ENCODE measurements around the gene TNFRSF8. TPM values are rescaled to one million over a fixed set of nuclear protein-coding genes. Genes with fewer than 3 reads are reported as not detected.

Gene TNFRSF8
- total RNA-seq, 2 donors from 2014 or later = 0.84 to 41.5 TPM

GRCh38 chr1:12162459-12163137 lies 99.5 kb downstream of the TNFRSF8 start:
- H3K27ac Mint-ChIP-seq = peak overlapping the region; percentile 87 to 88
- H3K9me3 Mint-ChIP-seq = no peaks in the 10 kb centered on the region
- no peak for ATAC-seq
- no peak for DNase-seq (ENCODE audit: low spot score in 2 of 2)
- peaks cover 4% of the 10 kb centered on the region in 2 donors for H3K36me3 Mint-ChIP-seq

GRCh38 chr1:12163210-12163609 lies 100.1 kb downstream of the TNFRSF8 start:
- Mint-ChIP-seq H3K36me3 (peaks cover 10% of the 10 kb centered on the region in 2 donors), H3K9me3 (no peaks in the 10 kb centered on the region), H3K27ac (peak overlapping the region; percentile 20 to 88)
- ATAC-seq (peak in 1 of 2 donors; percentile 2), DNase-seq (ENCODE audit: low spot score in 2 of 2) (no peak)

DNA sequence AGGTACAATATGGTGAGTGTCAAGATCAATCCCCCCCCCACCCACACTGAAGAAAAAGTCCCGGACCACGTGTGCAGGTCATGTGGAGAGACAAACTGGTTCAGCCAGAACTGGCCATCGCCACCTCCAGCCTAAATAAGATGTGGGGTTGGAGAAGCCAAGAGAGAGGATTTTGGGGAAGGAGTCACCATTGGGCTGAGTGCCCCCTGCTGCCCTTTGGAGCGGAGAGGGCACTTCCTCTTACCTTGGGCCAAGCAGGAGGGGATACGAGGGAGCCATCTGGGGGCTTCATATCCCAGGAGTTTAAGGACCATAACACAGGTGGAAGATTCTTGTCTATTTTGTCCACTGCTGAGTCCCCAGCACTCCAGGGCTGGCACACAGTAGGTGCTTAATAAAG lies 101.1 kb downstream of the TNFRSF8 start:
- ATAC-seq (no peak), DNase-seq (ENCODE audit: low spot score in 2 of 2) (no peak)
- peak overlapping the region in 1 of 2 donors; percentile 31 for H3K27ac Mint-ChIP-seq

GRCh38 chr1:12165342-12165741 lies 102.2 kb downstream of the TNFRSF8 start:
- no peaks in the 10 kb centered on the region for H3K9me3 Mint-ChIP-seq
- H3K36me3 Mint-ChIP-seq = peaks cover 17 to 30% of the 10 kb centered on the region in 2 donors
- H3K27ac Mint-ChIP-seq = no peak overlapping the region
- no peak for DNase-seq (ENCODE audit: low spot score in 2 of 2)
- no peak for ATAC-seq

More for the DNA sequence above, 101.1 kb downstream of the TNFRSF8 start:
- Mint-ChIP-seq H3K36me3 (peaks cover 17 to 18% of the 10 kb centered on the region in 2 donors), H3K9me3 (no peaks in the 10 kb centered on the region)

DNA sequence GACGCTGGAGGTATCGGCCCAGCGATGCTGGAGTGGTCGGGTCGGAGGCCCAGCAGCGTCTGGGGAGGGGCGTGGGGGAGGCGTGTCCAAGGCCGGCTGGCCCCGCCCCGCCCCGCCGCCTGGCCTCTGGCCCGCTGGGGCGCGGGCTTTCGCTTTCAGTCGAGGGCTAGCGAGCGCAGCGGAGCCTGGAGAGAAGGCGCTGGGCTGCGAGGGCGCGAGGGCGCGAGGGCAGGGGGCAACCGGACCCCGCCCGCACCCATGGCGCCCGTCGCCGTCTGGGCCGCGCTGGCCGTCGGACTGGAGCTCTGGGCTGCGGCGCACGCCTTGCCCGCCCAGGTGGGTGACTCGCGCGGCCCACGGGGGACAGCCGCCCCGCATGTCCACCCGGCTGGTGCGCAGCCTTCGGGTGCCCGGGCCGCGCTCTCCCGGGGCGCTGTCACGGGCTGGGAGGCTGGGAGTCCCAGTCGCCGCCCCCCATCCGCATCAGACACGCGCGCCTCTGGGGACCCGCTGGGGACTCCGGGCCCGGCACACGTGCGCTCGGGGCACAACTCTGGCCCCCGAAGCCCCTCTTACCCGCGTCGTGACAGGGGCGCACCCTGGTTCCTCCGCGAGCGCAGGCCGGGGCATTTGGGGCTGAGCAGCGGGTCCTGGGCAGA lies 103.9 kb downstream of the TNFRSF8 start, which contains the start of gene TNFRSF1B:
Gene TNFRSF1B (plus strand): TSS at position 158 of the 659 bp plus-strand sequence. CDS start 101 bp downstream, at position 259.
- DNase-seq (ENCODE audit: low spot score in 2 of 2) = peak; percentile 79 to 81
- H3K36me3 Mint-ChIP-seq = peaks cover 23 to 42% of the 10 kb centered on the region in 2 donors
- H3K27ac Mint-ChIP-seq = peak within 1 kb of the TSS; percentile 96 to 99
- ATAC-seq = peak; percentile 55 to 76
- H3K9me3 Mint-ChIP-seq = peaks cover 4 to 5% of the 10 kb centered on the region in 2 donors

GRCh38 chr1:12167493-12168429 lies 104.7 kb downstream of the TNFRSF8 start:
- Mint-ChIP-seq H3K27ac (peak overlapping the region; percentile 96 to 99), H3K9me3 (peaks cover 4 to 5% of the 10 kb centered on the region in 2 donors), H3K36me3 (peaks cover 23 to 44% of the 10 kb centered on the region in 2 donors)
- DNase-seq (ENCODE audit: low spot score in 2 of 2) (no peak), ATAC-seq (peak in 1 of 2 donors; percentile 4)

DNA sequence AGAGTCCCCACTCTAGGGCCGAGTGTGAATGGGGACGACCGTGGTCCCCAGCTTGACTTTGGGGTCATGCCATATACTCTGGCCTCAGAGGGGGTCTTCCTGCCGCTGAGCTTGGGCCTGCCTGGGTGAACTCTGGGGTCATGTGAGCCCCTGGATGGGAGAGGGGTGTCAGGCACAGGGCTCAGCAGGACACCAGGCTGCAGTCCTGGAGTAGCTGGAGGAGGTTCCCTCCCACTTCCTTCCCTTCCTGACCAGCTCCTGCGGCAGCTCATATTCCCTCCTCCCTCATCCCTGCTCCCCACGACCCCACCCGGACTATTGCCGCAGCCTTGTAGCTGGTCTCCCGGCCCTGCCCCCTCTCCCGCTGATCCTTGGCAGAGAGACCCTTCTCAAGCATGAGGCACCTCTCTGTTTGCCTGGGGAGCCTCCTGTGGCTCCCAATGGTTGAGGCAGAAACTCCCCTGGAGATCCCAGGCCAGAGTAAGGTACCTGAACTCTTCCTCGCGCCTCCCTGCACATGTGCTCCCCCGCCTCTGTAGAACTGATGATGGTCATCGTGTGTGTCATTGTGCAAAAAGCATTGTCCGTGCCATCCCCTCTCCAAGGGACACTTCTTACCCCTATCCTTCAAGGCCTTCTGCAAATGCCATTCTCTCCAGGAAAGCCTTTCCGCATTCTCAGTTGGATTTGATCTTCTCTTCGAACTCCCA lies 105.5 kb downstream of the TNFRSF8 start:
- H3K27ac Mint-ChIP-seq = peak overlapping the region; percentile 96 to 99
- peaks cover 23 to 44% of the 10 kb centered on the region in 2 donors for H3K36me3 Mint-ChIP-seq
- DNase-seq (ENCODE audit: low spot score in 2 of 2) = no peak
- H3K9me3 Mint-ChIP-seq = peaks cover 4 to 5% of the 10 kb centered on the region in 2 donors
- ATAC-seq = no peak

DNA sequence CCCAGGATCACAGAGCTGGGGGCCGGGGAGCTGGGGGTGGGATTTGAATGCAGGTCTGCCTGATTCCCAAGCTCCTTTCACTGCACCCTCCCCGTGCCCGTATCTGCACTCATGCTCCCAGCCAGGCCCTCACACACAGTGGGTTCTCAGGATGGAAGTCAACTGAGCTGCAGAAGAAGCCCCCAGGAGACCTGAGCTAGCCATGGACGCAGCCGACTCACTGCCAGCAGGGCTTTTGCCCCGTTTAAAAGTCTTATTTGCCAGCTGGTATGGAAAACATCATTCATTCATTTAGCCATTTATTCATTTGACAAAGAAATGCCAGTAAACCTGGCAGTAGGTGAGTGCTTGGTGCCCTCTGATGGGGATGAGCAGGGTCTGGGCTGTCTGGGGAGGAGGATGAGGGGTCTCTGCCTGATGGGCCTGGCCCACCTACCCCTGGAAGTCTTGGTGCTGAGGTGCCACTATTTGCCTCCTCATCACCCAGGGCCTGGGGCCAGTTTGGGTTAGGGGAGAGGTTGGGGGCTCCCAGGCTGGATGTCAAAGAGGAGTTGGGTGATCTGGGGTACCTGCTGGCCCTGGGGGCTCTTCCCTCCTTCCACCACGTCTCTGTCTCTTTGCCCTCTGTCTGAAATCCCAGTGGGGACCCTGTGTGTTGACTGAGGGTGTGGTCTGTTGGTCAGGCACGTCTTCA lies 106.5 kb downstream of the TNFRSF8 start:
- peaks cover 23 to 46% of the 10 kb centered on the region in 2 donors for H3K36me3 Mint-ChIP-seq
- peak overlapping the region; percentile 77 to 96 for H3K27ac Mint-ChIP-seq

DNA sequence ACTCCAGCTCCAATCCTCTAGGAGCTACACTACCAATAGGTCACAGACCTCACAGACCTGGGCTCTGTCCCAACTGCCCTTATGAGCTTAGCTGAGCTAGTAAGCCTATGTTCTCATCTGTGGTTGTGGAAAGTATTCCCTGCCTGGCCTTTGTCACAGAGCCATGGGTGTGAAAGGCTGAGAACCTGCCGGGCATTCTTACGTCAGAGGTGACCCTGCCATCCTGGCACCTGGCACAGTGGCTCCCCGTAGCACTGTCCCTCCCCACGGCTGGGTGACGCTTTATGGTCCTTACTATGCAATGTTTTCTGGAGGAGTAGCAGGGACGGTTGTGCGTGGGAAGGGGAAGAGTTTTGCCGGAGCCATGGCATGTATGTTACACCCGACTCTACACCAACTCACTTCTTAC lies 107.2 kb downstream of the TNFRSF8 start:
- H3K36me3 Mint-ChIP-seq = peaks cover 23 to 50% of the 10 kb centered on the region in 2 donors
- ATAC-seq (no peak), DNase-seq (ENCODE audit: low spot score in 2 of 2) (no peak)
- peaks cover 4 to 5% of the 10 kb centered on the region in 2 donors for H3K9me3 Mint-ChIP-seq
- peak overlapping the region in 1 of 2 donors; percentile 77 for H3K27ac Mint-ChIP-seq

More for the DNA sequence above, 106.5 kb downstream of the TNFRSF8 start:
- DNase-seq (ENCODE audit: low spot score in 2 of 2) (no peak), ATAC-seq (no peak)
- peaks cover 4 to 5% of the 10 kb centered on the region in 2 donors for H3K9me3 Mint-ChIP-seq

GRCh38 chr1:12171206-12172041 lies 108.3 kb downstream of the TNFRSF8 start:
- peak in 1 of 2 donors; percentile 70 for ATAC-seq
- peaks cover 23 to 61% of the 10 kb centered on the region in 2 donors for H3K36me3 Mint-ChIP-seq
- DNase-seq (ENCODE audit: low spot score in 2 of 2) = no peak
- peaks cover 4 to 5% of the 10 kb centered on the region in 2 donors for H3K9me3 Mint-ChIP-seq
- peak overlapping the region; percentile 4 to 99 for H3K27ac Mint-ChIP-seq

DNA sequence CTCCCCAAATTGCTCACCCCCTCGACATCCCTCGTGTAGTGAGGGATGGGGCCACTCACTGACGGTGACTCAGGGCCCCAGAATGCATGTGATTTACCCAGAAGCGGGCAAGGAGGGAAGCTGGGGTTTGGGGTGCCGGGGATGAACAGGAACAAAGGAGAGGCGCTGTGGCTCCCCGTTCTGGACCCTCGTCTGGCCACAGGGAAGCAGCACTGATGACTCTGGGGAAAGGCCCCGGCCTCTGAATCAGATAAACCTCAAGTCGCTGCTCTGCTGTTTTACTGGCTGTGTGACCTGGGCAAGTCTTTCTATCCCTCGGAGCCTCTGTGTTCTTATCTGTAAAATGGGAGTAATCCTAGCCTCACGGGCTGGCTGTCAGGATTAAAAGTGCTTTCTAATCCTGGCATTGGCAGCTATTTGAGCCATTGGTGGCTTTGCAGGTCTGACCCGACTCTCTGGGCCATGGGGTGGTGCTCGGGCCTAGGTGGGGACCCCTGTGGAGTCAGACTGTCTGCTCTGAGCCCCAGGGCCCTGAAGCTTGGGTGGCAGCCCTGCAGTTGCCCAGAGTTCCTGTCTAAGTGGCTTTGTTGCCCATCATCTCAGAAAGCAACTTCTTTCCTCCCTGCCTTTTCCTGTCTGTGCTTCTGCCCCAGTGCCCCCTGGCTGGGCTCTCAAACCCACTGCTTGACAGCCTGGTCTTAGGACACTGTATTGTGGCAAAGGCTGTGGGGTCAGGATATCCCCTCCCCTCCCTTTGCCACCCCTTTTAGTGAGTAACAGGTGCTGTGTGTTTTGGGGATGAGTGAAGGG lies 109.1 kb downstream of the TNFRSF8 start:
- ATAC-seq (peak in 1 of 2 donors; percentile 54), DNase-seq (ENCODE audit: low spot score in 2 of 2) (peak in 1 of 2 donors; percentile 78)

GRCh38 chr1:12173041-12173509 lies 110.0 kb downstream of the TNFRSF8 start:
- peaks cover 4 to 5% of the 10 kb centered on the region in 2 donors for H3K9me3 Mint-ChIP-seq
- ATAC-seq (no peak), DNase-seq (ENCODE audit: low spot score in 2 of 2) (no peak)
- peak overlapping the region; percentile 94 to 99 for H3K27ac Mint-ChIP-seq
- H3K36me3 Mint-ChIP-seq = peaks cover 15 to 57% of the 10 kb centered on the region in 2 donors

More for the DNA sequence above, 109.1 kb downstream of the TNFRSF8 start:
- H3K27ac Mint-ChIP-seq = peak overlapping the region; percentile 4 to 99
- peaks cover 4 to 5% of the 10 kb centered on the region in 2 donors for H3K9me3 Mint-ChIP-seq
- peaks cover 23 to 65% of the 10 kb centered on the region in 2 donors for H3K36me3 Mint-ChIP-seq

DNA sequence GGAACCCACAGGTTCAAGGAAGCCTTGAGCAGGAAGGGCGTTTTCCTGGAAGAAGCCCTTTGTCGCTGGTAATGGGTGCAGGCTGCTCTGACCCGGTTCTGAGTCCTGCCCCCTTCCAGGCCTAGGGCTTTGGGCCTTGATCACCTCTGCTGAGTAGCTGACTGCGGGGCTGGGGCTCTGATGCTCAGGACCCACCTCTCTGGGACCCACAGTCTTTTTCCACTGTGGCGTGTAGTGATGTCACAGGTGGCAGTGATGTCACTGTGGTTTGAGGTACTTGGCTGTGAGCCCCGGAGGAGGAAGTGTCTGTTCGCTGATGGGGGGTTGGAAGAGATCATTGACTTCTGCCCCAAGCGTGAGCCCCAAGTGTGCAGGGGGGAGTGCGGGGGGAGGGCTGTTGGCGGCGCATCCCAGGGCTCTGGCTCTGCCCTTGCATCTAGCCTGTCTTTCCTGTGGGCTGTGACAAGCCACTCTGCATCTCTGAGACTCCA lies 110.6 kb downstream of the TNFRSF8 start:
- peaks cover 12 to 52% of the 10 kb centered on the region in 2 donors for H3K36me3 Mint-ChIP-seq
- H3K9me3 Mint-ChIP-seq = peaks cover 4 to 5% of the 10 kb centered on the region in 2 donors
- ATAC-seq (peak in 1 of 2 donors; percentile 12), DNase-seq (ENCODE audit: low spot score in 2 of 2) (peak; percentile 62 to 81)
- H3K27ac Mint-ChIP-seq = peak overlapping the region; percentile 94 to 99
